MCF 10A (cell line): Measurements from ENCODE around the gene SMIM41. TPM values are rescaled to one million over a fixed set of nuclear protein-coding genes. Genes with fewer than 3 reads are reported as not detected.

Experiments used
- BruUV-seq: library from RNA; stranded (reverse); fragments of 400-500 nt; replicated peaks from 2 replicates; lab custom pipeline; 2021; lab: Mats Ljungman, UMichigan
- CTCF ChIA-PET: fragments of 300-600 bp; sonication (Branson Sonifier 250); formaldehyde crosslinking; extraction: SDS; loops from one replicate; lab custom pipeline; 2021; ENCODE audit warnings: antibody characterized with exemption, inconsistent platforms; lab: Yijun Ruan, JAX
- POLR2A ChIA-PET: fragments of 300-600, 350-650 bp; sonication (Branson Sonifier 250); formaldehyde crosslinking; extraction: SDS; loops from one replicate; lab custom pipeline; 2020; ENCODE audit warnings: antibody characterized with exemption, inconsistent platforms; lab: Yijun Ruan, JAX
- DNase-seq: peaks from one replicate; pipeline ENCODE4 v3.0.0-alpha.2; 2018; ENCODE audit not compliant: unreplicated experiment
- H3K27ac Mint-ChIP-seq: one replicate; pipeline ENCODE4 v1.8.0; 2022; ENCODE audit warnings: mild to moderate bottlenecking, low read depth, mixed read lengths; ENCODE audit not compliant: unreplicated experiment
- H3K27me3 Mint-ChIP-seq: one replicate; pipeline ENCODE4 v1.8.0; 2022; ENCODE audit warnings: mixed read lengths; ENCODE audit not compliant: insufficient read depth, unreplicated experiment
- H3K36me3 Mint-ChIP-seq: one replicate; pipeline ENCODE4 v1.8.0; 2022; ENCODE audit warnings: mild to moderate bottlenecking, moderate library complexity, mixed read lengths; ENCODE audit not compliant: insufficient read depth, unreplicated experiment
- H3K4me1 Mint-ChIP-seq: one replicate; pipeline ENCODE4 v1.8.0; 2022; ENCODE audit warnings: mixed read lengths; ENCODE audit not compliant: insufficient read depth, unreplicated experiment
- H3K4me3 Mint-ChIP-seq: one replicate; pipeline ENCODE4 v1.8.0; 2022; ENCODE audit warnings: mild to moderate bottlenecking, moderate library complexity, mixed read lengths; ENCODE audit not compliant: unreplicated experiment
- H3K9me3 Mint-ChIP-seq: one replicate; pipeline ENCODE4 v1.8.0; 2022; ENCODE audit warnings: mixed read lengths; ENCODE audit not compliant: unreplicated experiment
- CTCF ChIP-seq: fragments of 200-600 bp; IDR thresholded peaks from one replicate; pipeline ENCODE4 v1.8.0; 2022; ENCODE audit warnings: antibody characterized with exemption, mild to moderate bottlenecking; ENCODE audit not compliant: unreplicated experiment
- intact Hi-C: fragments of 100-400 bp; cut with micrococcal nuclease; formaldehyde crosslinking; loops from 2 replicates; pipeline ENCODE4 v1.14.1; 2022
- total RNA-seq: library from RNA; stranded (reverse); gene quantifications from 2 replicates; pipeline ENCODE4 v1.2.3, GENCODE V29; 2022

SMIM41 gene
- total RNA-seq, 1 experiment from 2014 or later: not detected

DNA sequence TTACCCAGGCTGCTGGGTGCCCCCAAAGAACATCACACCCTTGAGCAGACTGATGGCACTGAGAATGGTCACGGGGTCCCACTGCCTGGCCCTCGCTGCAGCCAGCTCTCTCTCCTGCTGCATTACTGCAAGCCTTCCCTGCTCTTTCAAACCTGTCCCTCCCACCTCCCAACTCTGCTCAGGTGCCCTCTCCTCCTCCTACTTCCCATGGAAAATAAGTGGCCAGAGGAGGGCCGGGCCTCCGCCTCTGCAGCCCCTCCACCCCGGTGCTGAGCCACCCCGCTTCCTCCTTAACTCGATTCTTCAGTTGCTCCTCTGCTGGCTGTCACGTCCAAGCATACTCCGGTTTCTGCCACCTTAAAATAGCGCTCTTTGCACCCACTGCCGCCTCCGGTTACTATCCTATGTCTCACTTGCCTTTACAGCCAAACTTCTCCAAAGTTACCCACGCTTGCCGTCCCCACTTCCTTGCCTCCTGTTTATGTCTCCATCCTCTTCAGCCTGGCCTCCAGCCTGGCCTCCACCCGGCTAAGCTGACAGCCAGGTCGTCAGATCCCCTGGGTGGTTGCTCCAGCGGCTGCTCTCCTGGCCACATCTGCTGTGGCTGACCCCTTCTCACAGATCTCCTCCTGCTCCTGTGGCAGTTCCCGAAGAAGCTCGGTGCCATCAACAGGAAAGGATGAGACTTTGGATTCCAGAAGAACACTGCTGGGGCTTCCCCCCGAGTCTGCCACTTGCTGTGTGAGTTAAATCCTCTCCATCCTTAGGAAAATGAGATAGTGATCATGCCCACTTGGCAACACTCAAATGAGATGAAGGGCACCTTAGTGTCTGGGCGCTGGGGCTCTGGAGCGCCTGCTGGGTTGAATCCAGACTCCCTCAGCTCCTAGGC lies 7.7 kb downstream of the SMIM41 start:
- H3K4me1 Mint-ChIP-seq: peaks cover 14% of the 10 kb centered on the region
- ChIA-PET CTCF (interaction anchor here (32.1 kb wide), 1 partner anchor 62 kb away, joined by 560 read pairs; no protein-coding TSS in a partner anchor), POLR2A (interaction anchor here (0.7 kb wide), 1 partner anchor 42 kb away, joined by 5 read pairs; no protein-coding TSS in a partner anchor)
- no peak overlapping the region for H3K27ac Mint-ChIP-seq
- no peak for DNase-seq
- intact Hi-C loops: no loop called here
- H3K9me3 Mint-ChIP-seq: no peaks in the 10 kb centered on the region
- BruUV-seq: no TSS peak
- H3K36me3 Mint-ChIP-seq: no peaks in the 10 kb centered on the region
- H3K27me3 Mint-ChIP-seq: peaks cover 68% of the 10 kb centered on the region
- TF ChIP-seq CTCF: no peak
- H3K4me3 Mint-ChIP-seq: no peak overlapping the region

- no peak overlapping the region for H3K4me3 Mint-ChIP-seq
- no peak for DNase-seq
- H3K9me3 Mint-ChIP-seq: no peaks in the 10 kb centered on the region
- peaks cover 78% of the 10 kb centered on the region for H3K27me3 Mint-ChIP-seq
- no peaks in the 10 kb centered on the region for H3K36me3 Mint-ChIP-seq
- CTCF ChIA-PET: interaction anchor here (0.6 to 32.1 kb wide), 3 partner anchors 40 to 1876 kb away, joined by 3 to 560 read pairs (median 5); no protein-coding TSS in a partner anchor
- no peak for TF ChIP-seq CTCF
- peaks cover 14% of the 10 kb centered on the region for H3K4me1 Mint-ChIP-seq
- no peak overlapping the region for H3K27ac Mint-ChIP-seq
- POLR2A ChIA-PET: interaction anchor here (0.7 kb wide), 1 partner anchor 41 kb away, joined by 5 read pairs; no protein-coding TSS in a partner anchor
- intact Hi-C loops: no loop called here
- no TSS peak for BruUV-seq
Measured at GRCh38 chr12:52087961-52088820, 8.7 kb downstream of the SMIM41 start.

GRCh38 chr12:52089491-52089890 lies 10.0 kb downstream of the SMIM41 start:
- ChIA-PET CTCF (interaction anchor here (32.1 kb wide), 1 partner anchor 65 kb away, joined by 560 read pairs; no protein-coding TSS in a partner anchor), POLR2A (no interaction called here)
- H3K4me1 Mint-ChIP-seq: peaks cover 14% of the 10 kb centered on the region
- no peaks in the 10 kb centered on the region for H3K9me3 Mint-ChIP-seq
- H3K4me3 Mint-ChIP-seq: no peak overlapping the region
- peaks cover 90% of the 10 kb centered on the region for H3K27me3 Mint-ChIP-seq
- no peak for TF ChIP-seq CTCF
- BruUV-seq: no TSS peak
- intact Hi-C loops: no loop called here
- H3K36me3 Mint-ChIP-seq: no peaks in the 10 kb centered on the region
- H3K27ac Mint-ChIP-seq: no peak overlapping the region
- no peak for DNase-seq
